NT2/D1 (cell line): ENCODE results near the gene SAFB.

Source experiments
- SUZ12 ChIP-seq: IDR thresholded peaks from 2 replicates; pipeline ENCODE4 v1.6.1; 2011; ENCODE audit not compliant: insufficient read length, insufficient read depth; ENCODE audit errors: extremely low read depth
- YY1 ChIP-seq: IDR thresholded peaks from 2 replicates; pipeline ENCODE4 v1.6.1; 2011; ENCODE audit not compliant: insufficient read length, insufficient read depth
- ZNF274 ChIP-seq: IDR thresholded peaks from 2 replicates; pipeline ENCODE4 v1.6.1; 2011; ENCODE audit warnings: mild to moderate bottlenecking, low read depth, low read length

DNA sequence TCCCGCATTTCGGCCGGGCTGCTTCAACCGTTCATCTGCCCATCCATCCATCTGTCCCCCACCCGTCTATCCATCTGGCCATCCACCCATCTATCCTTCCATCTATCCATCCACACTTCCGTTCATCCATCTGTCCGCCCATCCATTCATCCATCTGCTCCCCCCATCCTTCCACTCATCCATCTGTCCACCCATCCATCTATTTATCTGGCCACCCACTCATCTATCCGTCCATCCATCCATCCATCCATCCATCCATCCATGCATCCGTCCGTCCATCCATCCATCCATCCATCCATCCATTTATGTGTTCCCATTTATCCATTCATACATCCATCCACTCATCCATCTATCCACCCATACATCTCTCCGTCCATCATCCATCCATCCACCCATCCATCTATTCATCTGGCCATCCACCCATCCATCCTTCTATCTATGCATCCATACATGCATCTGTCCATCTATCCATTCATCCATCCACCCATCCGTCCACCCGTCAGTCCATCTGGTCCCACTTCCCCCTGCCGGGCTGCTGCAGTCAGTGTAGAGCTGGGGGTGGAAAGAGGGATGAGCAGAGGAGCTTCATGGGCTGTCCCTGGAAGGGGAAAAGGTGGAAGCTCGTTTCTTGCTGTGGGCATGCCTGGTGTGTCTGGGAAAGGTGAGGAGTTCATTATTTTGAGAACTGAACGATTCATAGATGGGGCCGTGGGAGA, 58.7 kb downstream of the SAFB start:
- TF ChIP-seq YY1: no peak
- TF ChIP-seq SUZ12: no peak
- no peak for TF ChIP-seq ZNF274
